ENCODE results near the gene PITPNM3.

The PITPNM3 gene

GRCh38 chr17:6525731-6526130 lies 30.6 kb downstream of the PITPNM3 start:
- Mint-ChIP-seq H3K4me3 (no peak overlapping the region), H3K27me3 (no peaks in the 10 kb centered on the region), H3K27ac (ENCODE audit: low read depth) (no peak overlapping the region), H3K36me3 (ENCODE audit: insufficient read depth) (peaks cover 2% of the 10 kb centered on the region), H3K9me3 (no peaks in the 10 kb centered on the region), H3K4me1 (no peaks in the 10 kb centered on the region)
- ATAC-seq (replicated peaks; ENCODE audit: extremely low read depth, poor library complexity, severe bottlenecking) (no peak), DNase-seq (ENCODE audit: low spot score in 2 of 2) (no peak)

DNA sequence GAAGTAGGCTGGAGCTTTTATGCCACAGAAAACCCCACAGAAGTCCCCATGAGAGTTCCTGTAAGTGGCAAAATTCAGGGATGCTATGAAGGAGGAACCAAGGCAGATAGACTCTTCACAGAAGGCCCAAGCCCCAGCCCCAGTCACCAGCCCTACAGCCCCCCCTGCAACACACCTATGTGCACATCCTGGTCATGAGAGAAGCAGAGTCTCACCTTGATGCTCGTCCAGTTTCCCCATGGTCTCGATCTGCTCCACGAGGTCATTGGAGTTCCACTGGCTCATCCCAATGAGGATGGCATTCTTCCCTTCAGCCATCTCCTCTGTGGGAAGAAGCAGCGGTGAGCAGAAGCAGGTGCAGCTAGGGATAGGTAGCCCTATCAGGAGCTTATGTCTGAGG lies 31.2 kb downstream of the PITPNM3 start:
- Mint-ChIP-seq H3K36me3 (ENCODE audit: insufficient read depth) (peaks cover 2% of the 10 kb centered on the region), H3K4me3 (no peak overlapping the region), H3K9me3 (no peaks in the 10 kb centered on the region), H3K4me1 (no peaks in the 10 kb centered on the region), H3K27ac (ENCODE audit: low read depth) (no peak overlapping the region), H3K27me3 (no peaks in the 10 kb centered on the region)
- no peak for DNase-seq (ENCODE audit: low spot score in 2 of 2)
- ATAC-seq (replicated peaks; ENCODE audit: extremely low read depth, poor library complexity, severe bottlenecking) = no peak

- DNase-seq (ENCODE audit: low spot score in 2 of 2) (no peak), ATAC-seq (replicated peaks; ENCODE audit: extremely low read depth, poor library complexity, severe bottlenecking) (no peak)
- Mint-ChIP-seq H3K9me3 (no peaks in the 10 kb centered on the region), H3K4me3 (no peak overlapping the region), H3K27ac (ENCODE audit: low read depth) (no peak overlapping the region), H3K27me3 (no peaks in the 10 kb centered on the region), H3K36me3 (ENCODE audit: insufficient read depth) (peaks cover 2% of the 10 kb centered on the region), H3K4me1 (no peaks in the 10 kb centered on the region)
Observed at GRCh38 chr17:6524520-6524919, 31.8 kb downstream of the PITPNM3 start.

- Mint-ChIP-seq H3K9me3 (no peaks in the 10 kb centered on the region), H3K36me3 (ENCODE audit: insufficient read depth) (peaks cover 2% of the 10 kb centered on the region), H3K27me3 (no peaks in the 10 kb centered on the region), H3K4me3 (no peak overlapping the region), H3K27ac (ENCODE audit: low read depth) (no peak overlapping the region), H3K4me1 (no peaks in the 10 kb centered on the region)
- ATAC-seq (replicated peaks; ENCODE audit: extremely low read depth, poor library complexity, severe bottlenecking) (no peak), DNase-seq (ENCODE audit: low spot score in 2 of 2) (no peak)
Observed at GRCh38 chr17:6523809-6524355, 32.5 kb downstream of the PITPNM3 start.

DNA sequence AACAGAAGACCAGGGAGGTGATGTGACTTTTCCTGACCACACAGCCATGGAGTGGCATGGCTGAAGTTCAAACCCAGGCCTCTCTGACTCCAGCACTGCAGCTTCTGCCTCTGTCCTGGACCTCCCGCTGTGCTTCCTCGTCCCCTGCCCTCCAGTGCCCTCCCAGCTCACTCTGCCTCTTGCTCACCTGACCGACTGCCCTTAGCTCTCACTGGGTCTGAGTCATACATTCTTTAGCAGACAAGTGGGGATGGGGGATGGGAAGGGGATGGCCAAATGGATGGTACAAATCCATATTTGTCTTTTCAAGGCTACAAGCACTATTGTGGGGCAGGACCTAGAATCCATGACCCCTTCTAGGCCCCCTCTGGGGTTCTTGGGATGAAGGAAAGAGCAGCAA lies 33.0 kb downstream of the PITPNM3 start:
- no peak for ATAC-seq (replicated peaks; ENCODE audit: extremely low read depth, poor library complexity, severe bottlenecking)
- Mint-ChIP-seq H3K36me3 (ENCODE audit: insufficient read depth) (peaks cover 2% of the 10 kb centered on the region), H3K27me3 (no peaks in the 10 kb centered on the region)

DNA sequence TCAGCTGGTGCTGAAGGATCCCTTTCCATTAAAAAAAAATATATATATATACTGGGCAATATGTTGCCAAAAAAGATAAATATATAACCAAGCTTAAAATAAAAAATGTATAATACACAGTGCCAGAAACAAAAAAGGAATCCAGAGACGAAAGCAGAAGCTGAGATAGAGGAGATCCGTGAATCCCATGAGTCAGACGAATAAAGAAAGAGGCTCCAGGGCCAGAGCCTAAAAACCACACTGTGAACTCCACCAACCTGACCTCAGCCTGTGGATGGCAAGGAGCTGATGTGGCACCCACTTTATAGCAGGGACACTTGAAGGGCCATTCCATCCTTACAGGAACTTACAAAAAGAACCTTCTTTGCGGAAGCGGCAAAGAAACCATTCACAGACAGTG lies 34.8 kb downstream of the PITPNM3 start:
- Mint-ChIP-seq H3K4me3 (no peak overlapping the region), H3K9me3 (no peaks in the 10 kb centered on the region)
- no peak for DNase-seq (ENCODE audit: low spot score in 2 of 2)

More for the DNA sequence above, 33.0 kb downstream of the PITPNM3 start:
- Mint-ChIP-seq H3K27ac (ENCODE audit: low read depth) (no peak overlapping the region), H3K4me3 (no peak overlapping the region), H3K4me1 (no peaks in the 10 kb centered on the region), H3K9me3 (no peaks in the 10 kb centered on the region)
- DNase-seq (ENCODE audit: low spot score in 2 of 2) = no peak

GRCh38 chr17:6517062-6517461 lies 39.3 kb downstream of the PITPNM3 start:
- H3K4me1 Mint-ChIP-seq = no peaks in the 10 kb centered on the region
- H3K4me3 Mint-ChIP-seq = no peak overlapping the region
- H3K36me3 Mint-ChIP-seq (ENCODE audit: insufficient read depth) = no peaks in the 10 kb centered on the region
- H3K9me3 Mint-ChIP-seq = no peaks in the 10 kb centered on the region
- DNase-seq (ENCODE audit: low spot score in 2 of 2) = no peak
- H3K27ac Mint-ChIP-seq (ENCODE audit: low read depth) = no peak overlapping the region
- peaks cover 7% of the 10 kb centered on the region for H3K27me3 Mint-ChIP-seq
- ATAC-seq (replicated peaks; ENCODE audit: extremely low read depth, poor library complexity, severe bottlenecking) = no peak

More for the DNA sequence above, 34.8 kb downstream of the PITPNM3 start:
- Mint-ChIP-seq H3K27me3 (no peaks in the 10 kb centered on the region), H3K4me1 (no peaks in the 10 kb centered on the region), H3K27ac (ENCODE audit: low read depth) (no peak overlapping the region), H3K36me3 (ENCODE audit: insufficient read depth) (peaks cover 2% of the 10 kb centered on the region)
- ATAC-seq (replicated peaks; ENCODE audit: extremely low read depth, poor library complexity, severe bottlenecking) = no peak

GRCh38 chr17:6514371-6514770 lies 42.0 kb downstream of the PITPNM3 start:
- Mint-ChIP-seq H3K36me3 (ENCODE audit: insufficient read depth) (no peaks in the 10 kb centered on the region), H3K27ac (ENCODE audit: low read depth) (no peak overlapping the region), H3K27me3 (peaks cover 7% of the 10 kb centered on the region), H3K4me1 (no peaks in the 10 kb centered on the region), H3K4me3 (no peak overlapping the region), H3K9me3 (no peaks in the 10 kb centered on the region)
- no peak for DNase-seq (ENCODE audit: low spot score in 2 of 2)
- ATAC-seq (replicated peaks; ENCODE audit: extremely low read depth, poor library complexity, severe bottlenecking) = no peak

GRCh38 chr17:6512552-6512951 lies 43.8 kb downstream of the PITPNM3 start:
- Mint-ChIP-seq H3K27ac (ENCODE audit: low read depth) (no peak overlapping the region), H3K36me3 (ENCODE audit: insufficient read depth) (no peaks in the 10 kb centered on the region), H3K27me3 (peaks cover 7% of the 10 kb centered on the region), H3K4me1 (no peaks in the 10 kb centered on the region), H3K4me3 (no peak overlapping the region), H3K9me3 (no peaks in the 10 kb centered on the region)
- ATAC-seq (replicated peaks; ENCODE audit: extremely low read depth, poor library complexity, severe bottlenecking) = no peak
- DNase-seq (ENCODE audit: low spot score in 2 of 2) = no peak

DNA sequence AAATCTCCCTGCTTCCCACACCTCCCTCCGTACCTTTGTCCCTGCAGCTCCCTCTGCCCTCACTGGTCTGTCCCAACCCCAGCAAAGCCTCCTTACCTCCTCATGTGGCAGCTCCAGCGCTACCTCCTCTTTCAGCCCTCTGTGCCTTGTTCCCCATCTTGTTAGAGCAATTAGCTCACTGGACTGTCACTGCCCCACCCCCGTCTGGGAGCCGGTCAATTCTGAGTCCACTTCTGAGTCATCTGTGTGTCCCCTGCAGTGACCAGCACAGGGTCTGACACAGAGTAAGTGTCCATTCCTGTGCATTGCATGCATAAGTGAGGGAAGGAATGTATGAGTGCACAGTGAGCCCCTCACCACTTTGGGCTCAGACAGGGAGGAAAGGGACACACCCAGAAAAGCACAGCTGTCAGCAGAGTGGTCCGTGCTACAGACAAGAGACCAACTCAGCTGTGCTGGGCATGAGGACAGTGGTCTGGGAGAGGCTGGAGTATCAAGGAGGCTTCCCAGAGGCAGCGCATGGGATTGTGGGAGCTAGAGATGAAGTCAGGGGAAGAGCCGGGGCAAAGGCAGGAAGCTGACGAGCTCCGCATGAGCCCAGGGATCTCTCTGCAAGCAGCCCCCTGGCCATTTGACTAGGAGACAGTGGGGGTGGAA lies 45.9 kb downstream of the PITPNM3 start:
- DNase-seq (ENCODE audit: low spot score in 2 of 2) (no peak), ATAC-seq (replicated peaks; ENCODE audit: extremely low read depth, poor library complexity, severe bottlenecking) (no peak)
- Mint-ChIP-seq H3K36me3 (ENCODE audit: insufficient read depth) (no peaks in the 10 kb centered on the region), H3K27ac (ENCODE audit: low read depth) (no peak overlapping the region), H3K4me3 (no peak overlapping the region), H3K9me3 (no peaks in the 10 kb centered on the region), H3K4me1 (no peaks in the 10 kb centered on the region), H3K27me3 (peaks cover under 1% of the 10 kb centered on the region)

DNA sequence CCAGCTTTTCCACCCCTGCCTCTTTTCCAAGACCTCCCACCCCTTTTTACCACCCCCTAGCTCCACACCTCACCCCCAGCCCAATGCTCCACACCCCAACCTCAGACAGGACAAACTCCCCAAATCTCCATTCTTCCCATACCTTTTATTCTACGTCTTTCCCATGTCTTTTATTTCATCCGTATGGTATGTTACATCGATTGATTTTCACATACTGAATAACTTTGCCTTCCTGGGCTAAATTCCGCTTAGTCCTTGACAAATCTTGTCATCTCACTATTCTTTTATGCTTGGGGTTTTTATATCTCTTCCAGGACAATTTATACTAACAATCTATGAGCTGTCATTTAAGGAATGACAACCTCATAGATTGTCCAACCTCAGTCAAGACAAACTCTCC lies 46.4 kb downstream of the PITPNM3 start:
- Mint-ChIP-seq H3K36me3 (ENCODE audit: insufficient read depth) (no peaks in the 10 kb centered on the region), H3K4me1 (no peaks in the 10 kb centered on the region), H3K27ac (ENCODE audit: low read depth) (no peak overlapping the region), H3K9me3 (no peaks in the 10 kb centered on the region), H3K4me3 (no peak overlapping the region), H3K27me3 (no peaks in the 10 kb centered on the region)
- ATAC-seq (replicated peaks; ENCODE audit: extremely low read depth, poor library complexity, severe bottlenecking) = no peak
- no peak for DNase-seq (ENCODE audit: low spot score in 2 of 2)

DNA sequence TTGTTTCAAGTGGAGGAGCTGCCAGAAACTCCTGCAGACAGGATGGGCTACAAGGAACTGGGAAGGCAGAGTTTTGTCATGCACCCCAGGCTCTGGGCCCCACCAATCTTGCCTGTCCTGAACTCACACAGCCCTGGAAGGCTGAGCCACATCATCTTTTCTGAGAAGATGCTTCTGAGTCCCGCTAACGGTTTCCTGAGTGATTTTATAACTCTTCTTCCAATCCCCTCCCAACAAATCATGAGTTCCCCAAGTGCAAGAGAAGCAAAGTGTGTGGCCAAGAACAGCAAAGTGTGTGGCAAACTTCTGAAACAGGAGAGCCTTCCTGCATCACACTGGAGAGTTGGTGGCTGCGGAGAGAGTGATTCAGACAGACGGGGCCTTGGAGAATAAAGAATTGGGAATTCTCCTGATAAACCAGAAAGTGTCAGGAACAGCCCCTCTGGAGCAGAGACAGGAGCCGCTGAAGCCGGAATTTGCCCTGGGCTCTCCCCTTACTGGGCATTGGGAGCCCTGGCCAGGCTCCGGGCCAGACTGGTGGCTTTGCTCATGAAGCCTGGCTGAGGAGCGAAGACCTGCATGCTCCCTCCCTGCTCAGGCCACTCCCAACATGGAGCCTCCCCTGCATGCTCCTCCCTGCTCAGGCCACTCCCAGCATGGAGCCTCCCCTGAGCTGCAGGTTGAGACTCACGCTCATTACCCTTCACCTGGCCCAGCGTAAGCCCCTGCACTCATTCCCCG lies 47.2 kb downstream of the PITPNM3 start:
- Mint-ChIP-seq H3K27ac (ENCODE audit: low read depth) (no peak overlapping the region), H3K4me3 (no peak overlapping the region), H3K9me3 (no peaks in the 10 kb centered on the region), H3K36me3 (ENCODE audit: insufficient read depth) (no peaks in the 10 kb centered on the region), H3K27me3 (no peaks in the 10 kb centered on the region), H3K4me1 (no peaks in the 10 kb centered on the region)
- ATAC-seq (replicated peaks; ENCODE audit: extremely low read depth, poor library complexity, severe bottlenecking) = no peak
- DNase-seq (ENCODE audit: low spot score in 2 of 2) = no peak

- DNase-seq (ENCODE audit: low spot score in 2 of 2) (no peak), ATAC-seq (replicated peaks; ENCODE audit: extremely low read depth, poor library complexity, severe bottlenecking) (no peak)
- H3K27ac Mint-ChIP-seq (ENCODE audit: low read depth) = no peak overlapping the region
- no peaks in the 10 kb centered on the region for H3K9me3 Mint-ChIP-seq
- no peaks in the 10 kb centered on the region for H3K27me3 Mint-ChIP-seq
- no peak overlapping the region for H3K4me3 Mint-ChIP-seq
- no peaks in the 10 kb centered on the region for H3K36me3 Mint-ChIP-seq (ENCODE audit: insufficient read depth)
- H3K4me1 Mint-ChIP-seq = no peaks in the 10 kb centered on the region
Observed at GRCh38 chr17:6508519-6509030, 47.8 kb downstream of the PITPNM3 start.
